K562 (cell line): ENCODE measurements around the gene MEFV. TPM values are rescaled to one million over a fixed set of nuclear protein-coding genes. Genes with fewer than 3 reads are reported as not detected.

ENCODE experiments used
- ATAC-seq: fragments of 200-7000 bp; cut with Tn5 transposase; 3 replicates; pipeline ENCODE4 v1.9.1; 2020; ENCODE audit warnings: moderate library complexity
- BruUV-seq: library from RNA; stranded (reverse); fragments of 400-500 nt; replicated peaks from 2 replicates; lab custom pipeline; 2021; lab: Mats Ljungman, UMichigan
- CTCF ChIA-PET: fragments of 300-600 bp; formaldehyde crosslinking; extraction: SDS; loops from one replicate; lab custom pipeline; 2021; ENCODE audit warnings: low intra/inter-chr PET ratio; lab: Yijun Ruan, JAX
- POLR2A ChIA-PET: fragments of 300-600, 350-650 bp; sonication (Branson Sonifier 250); formaldehyde crosslinking; extraction: SDS; loops from one replicate; lab custom pipeline; 2021; ENCODE audit warnings: antibody characterized with exemption, inconsistent platforms; lab: Yijun Ruan, JAX
- DNase-seq, 4 experiments: peaks; one replicate each; pipeline versions ENCODE4 v3.0.0 to v3.0.0-alpha.2; 2011 to 2018; ENCODE audit warnings: low spot score in 3 of 4, mixed read lengths in 3 of 4; ENCODE audit errors: extremely low read depth in 1 of 4
- FAIRE-seq: peaks from 2 replicates; lab custom pipeline; 2011; peaks lifted over from hg19 to GRCh38; lab: Jason Lieb, UNC
- H2AFZ ChIP-seq: 2 replicates; pipeline ENCODE4 v1.6.0; 2011; ENCODE audit warnings: low read depth, low read length, control low read depth, inconsistent platforms
- H3K27ac ChIP-seq: fragments of 200-600 bp; 3 replicates; pipeline ENCODE4 v1.8.0; 2011; ENCODE audit warnings: low read depth, mild to moderate bottlenecking, control low read depth, inconsistent platforms, low read length, moderate library complexity, mixed read lengths; ENCODE audit errors: extremely low read depth
- H3K27me3 ChIP-seq, 2 experiments: fragments of 300-600 bp in 1 of 2; 2 replicates in 1 of 2; 3 replicates in 1 of 2; pipeline versions ENCODE4 v1.6.0 to v1.8.0; 2011; ENCODE audit warnings: inconsistent platforms in 2 of 2, low read length in 2 of 2, mild to moderate bottlenecking in 1 of 2, mixed read lengths in 1 of 2, moderate library complexity in 1 of 2; ENCODE audit not compliant: control insufficient read depth in 2 of 2, insufficient read depth in 2 of 2
- H3K36me3 ChIP-seq: fragments of 300-600 bp; 3 replicates; pipeline ENCODE4 v1.8.0; 2011; ENCODE audit warnings: mild to moderate bottlenecking, low read length, inconsistent platforms; ENCODE audit not compliant: control insufficient read depth, insufficient read depth
- H3K4me1 ChIP-seq, 2 experiments: fragments of 200-600 bp in 1 of 2; replicated peaks in 1 of 2; 2 replicates in 1 of 2; 3 replicates in 1 of 2; pipeline versions ENCODE4 v1.5.1 to v1.8.0; 2011; ENCODE audit warnings: inconsistent platforms in 2 of 2, low read length in 2 of 2, mild to moderate bottlenecking in 1 of 2, mixed read lengths in 1 of 2, moderate library complexity in 1 of 2; ENCODE audit not compliant: control insufficient read depth in 2 of 2, insufficient read depth in 2 of 2
- H3K4me2 ChIP-seq: 2 replicates; pipeline ENCODE4 v1.6.1; 2011; ENCODE audit warnings: low read length, control low read depth, inconsistent platforms, mixed read lengths; ENCODE audit not compliant: insufficient read depth
- H3K4me3 ChIP-seq: fragments of 200-600 bp; sonication (generic), shearing (Covaris generic); 2 replicates; pipeline ENCODE4 v1.5.1; 2016; ENCODE audit warnings: control low read depth, inconsistent platforms
- H3K79me2 ChIP-seq: fragments of 200-600 bp; 3 replicates; pipeline ENCODE4 v1.8.0; 2011; ENCODE audit warnings: low read length, inconsistent platforms; ENCODE audit not compliant: control insufficient read depth, insufficient read depth
- H3K9ac ChIP-seq, 2 experiments: 2 replicates each; pipeline versions ENCODE4 v1.6.0 to v1.6.1; 2011; ENCODE audit warnings: low read depth in 2 of 2, low read length in 2 of 2, control low read depth in 1 of 2, inconsistent platforms in 1 of 2, mild to moderate bottlenecking in 1 of 2, mixed read lengths in 1 of 2; ENCODE audit not compliant: insufficient read depth in 1 of 2
- H3K9me1 ChIP-seq: one replicate; pipeline ENCODE4 v1.6.0; 2011; ENCODE audit warnings: inconsistent platforms, mild to moderate bottlenecking, low read length, moderate library complexity; ENCODE audit not compliant: control insufficient read depth, insufficient read depth
- H3K9me3 ChIP-seq: replicated peaks from 2 replicates; pipeline ENCODE4 v1.5.1; 2011; ENCODE audit warnings: low read depth, low read length, inconsistent platforms; ENCODE audit not compliant: control insufficient read depth, insufficient read depth
- H4K20me1 ChIP-seq: replicated peaks from 2 replicates; pipeline ENCODE4 v1.6.1; 2011; ENCODE audit warnings: low read length, inconsistent platforms, mixed read lengths; ENCODE audit not compliant: control insufficient read depth, insufficient read depth
- C11orf30 ChIP-seq: fragments of 450-650 bp; IDR thresholded peaks from 2 replicates; pipeline ENCODE4 v1.6.1; 2016; ENCODE audit warnings: low read depth, mild to moderate bottlenecking
- DNMT1 ChIP-seq: fragments of 450-650 bp; IDR thresholded peaks from 2 replicates; pipeline ENCODE4 v1.6.1; 2016; ENCODE audit warnings: antibody characterized with exemption, mild to moderate bottlenecking
- FOXK1 ChIP-seq: sonication (generic); formaldehyde crosslinking; IDR thresholded peaks from 2 replicates; pipeline ENCODE4 v1.8.0; 2022; ENCODE audit warnings: missing genetic modification reagents, mild to moderate bottlenecking, borderline replicate concordance
- JUNB ChIP-seq: fragments of 450-650 bp; formaldehyde crosslinking; conservative IDR thresholded peaks from 2 replicates; pipeline ENCODE4 v1.4.0; 2020; ENCODE audit warnings: mild to moderate bottlenecking
- KLF6 ChIP-seq: fragments of 250-450 bp; sonication (Bioruptor Pico); IDR thresholded peaks from 2 replicates; pipeline ENCODE4 v1.4.0; 2020; ENCODE audit warnings: mild to moderate bottlenecking, moderate library complexity, borderline replicate concordance
- MAFF ChIP-seq: IDR thresholded peaks from 2 replicates; pipeline ENCODE4 v1.6.1; 2012; ENCODE audit warnings: low read length, improper control_type of control experiment
- MAFG ChIP-seq: fragments of 450-650 bp; conservative IDR thresholded peaks from 2 replicates; pipeline ENCODE4 v1.6.1; 2016; ENCODE audit warnings: missing genetic modification characterization, missing compliant biosample characterization
- MAFK ChIP-seq: IDR thresholded peaks from 2 replicates; pipeline ENCODE4 v1.6.1; 2011; ENCODE audit warnings: low read length, improper control_type of control experiment
- NFYB ChIP-seq: IDR thresholded peaks from 2 replicates; pipeline ENCODE4 v1.6.1; 2011; ENCODE audit warnings: mild to moderate bottlenecking, moderate library complexity; ENCODE audit not compliant: insufficient read length; ENCODE audit errors: extremely low read depth
- ZNF316 ChIP-seq: fragments of 450-650 bp; IDR thresholded peaks from 2 replicates; pipeline ENCODE4 v1.6.1; 2016
- WGBS: fragments of 100-300 bp; shearing (Covaris generic); methylation state at CpG from one replicate; pipeline ENCODE4 v1.1.6; 2016; ENCODE audit warnings: low coverage, mixed read lengths; ENCODE audit not compliant: insufficient coverage; ENCODE audit errors: missing lambda C conversion rate; 5-methylcytosine and 5-hydroxymethylcytosine counted together
- in situ Hi-C: fragments of 300-500 bp; cut with MboI; formaldehyde crosslinking; loops from 4 replicates; pipeline ENCODE4 v1.15.0; 2018; ENCODE audit warnings: inconsistent platforms, mixed read lengths
- intact Hi-C: fragments of 100-400 bp; cut with micrococcal nuclease; formaldehyde crosslinking; loops from 2 replicates; pipeline ENCODE4 v1.14.2; 2022
- polyA plus RNA-seq, 8 experiments: library from polyadenylated mRNA; depleted of rRNA in 4 of 8; stranded (reverse) in 5 of 8; unstranded in 3 of 8; fragments of >200 nt; fragmentation: Nextera tagmentation in 2 of 8; fragmentation: Illumina TruSeq in 1 of 8; extraction: Ambion mirVana in 2 of 8; extraction: Trizol in 1 of 8; gene quantifications; 2 replicates each; pipeline versions ENCODE4 v1.2.1 to v1.2.3, GENCODE V29; 2011 to 2014; ENCODE audit warnings: inconsistent platforms in 1 of 8, missing spikeins in 1 of 8
- total RNA-seq, 7 experiments: library from RNA; depleted of rRNA in 6 of 7; stranded (reverse); fragments of >200 nt in 6 of 7; fragmentation: Illumina TruSeq in 2 of 7; extraction: Trizol in 2 of 7; gene quantifications; 2 replicates each; pipeline versions ENCODE4 v1.2.1 to v1.2.3, GENCODE V29; 2011 to 2021; ENCODE audit warnings: low replicate concordance in 1 of 7

The MEFV gene
- total and polyA plus RNA-seq, 9 of the 15 experiments (the other 6 are each of a cell fraction or from before 2014, with no cell fraction given) = 0.14 TPM; not detected in 8

DNA sequence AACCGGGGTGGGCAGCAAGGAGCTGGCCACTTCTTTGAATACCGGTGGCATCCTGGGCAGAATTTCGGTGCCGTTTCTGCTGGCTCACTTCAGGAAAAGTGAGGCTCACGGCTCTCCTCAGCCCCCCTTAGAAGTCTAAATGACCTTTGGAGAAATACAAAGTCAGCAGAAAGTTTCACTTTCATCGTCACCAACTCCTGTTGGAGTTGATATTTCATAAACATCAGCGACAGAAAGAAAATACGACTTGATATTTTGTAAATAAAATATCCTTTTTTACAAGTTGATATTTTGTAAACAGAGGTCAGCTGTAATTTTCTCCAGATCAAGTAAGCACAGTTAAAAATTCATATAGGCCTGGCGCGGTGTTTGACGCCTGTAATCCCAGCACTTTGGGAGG is 49.6 kb upstream of the MEFV start:
- no TSS peak for BruUV-seq
- no peaks in the 10 kb centered on the region for H3K27me3 ChIP-seq
- H3K27ac ChIP-seq = peak overlapping the region; percentile 94
- DNase-seq (no peak), ATAC-seq (no peak)
- in situ Hi-C loops = no loop called here
- H2AFZ ChIP-seq = peak overlapping the region; percentile 95
- CTCF ChIA-PET = no interaction called here
- H3K9me1 ChIP-seq = no peaks in the 10 kb centered on the region
- POLR2A ChIA-PET = interaction anchor here (0.6 to 2.0 kb wide), 5 partner anchors 12 to 95 kb away, joined by 3 to 7 read pairs (median 5); partner anchors contain the start of genes ZNF174 and ZSCAN32
- WGBS = 70% methylated on average over 11 of the region's 11 CpGs
- H4K20me1 ChIP-seq = no peaks in the 10 kb centered on the region
- peak overlapping the region; percentile 87 to 95 for H3K9ac ChIP-seq
- H3K4me3 ChIP-seq = peak overlapping the region; percentile 73
- peak overlapping the region; percentile 78 for H3K4me2 ChIP-seq
- peaks cover 22% of the 10 kb centered on the region for H3K9me3 ChIP-seq
- TF ChIP-seq NFYB (no peak), MAFF (peak; percentile 71), MAFK (peak; percentile 36; the same call in 1 of the 2 replicates), ZNF316 (peak; percentile 89), KLF6 (CRISPR knock-in tag) (no peak), MAFG (peak; percentile 63), JUNB (CRISPR knock-in tag) (no peak), FOXK1 (CRISPR knock-in tag) (0 out of 2 replicates have a peak, but pooled peaks have one; percentile 1), C11orf30 (peak; percentile 77), DNMT1 (no peak)
- TF ChIP-seq, all 486 proteins: peak for 6
- no peak for FAIRE-seq
- Histone ChIP-seq H3K4me1 (peaks cover 0 to 16% of the 10 kb centered on the region in 2 experiments; a peak in 4 of 5 replicates), H3K36me3 (peaks cover 15% of the 10 kb centered on the region), H3K79me2 (peaks cover 13% of the 10 kb centered on the region)
- intact Hi-C loops = loop anchor here (10.0 kb wide), 1 partner anchor 99 kb away; the partner anchor contains the start of genes ZNF174 and ZSCAN32
